Mesothelial cell of epicardium (in vitro differentiated cells): Measurements from ENCODE around the gene WNK2. TPM values are rescaled to one million over a fixed set of nuclear protein-coding genes. Genes with fewer than 3 reads are reported as not detected.
"Not testable (repeated sequence)": the region's sequence is repeated elsewhere in the genome, so short reads cannot be mapped to it uniquely, and the experiment has no call there.

Source experiments
- DNase-seq, 2 experiments: peaks; one replicate each; pipeline ENCODE4 v3.0.0; 2021; ENCODE audit warnings: low spot score in 2 of 2; ENCODE audit not compliant: unreplicated experiment in 2 of 2
- H3K27ac Mint-ChIP-seq: 2 replicates; pipeline ENCODE4 v1.8.0; 2021; ENCODE audit warnings: mixed read lengths
- H3K27me3 Mint-ChIP-seq: 2 replicates; pipeline ENCODE4 v1.8.0; 2021; ENCODE audit warnings: low read depth, mixed read lengths
- H3K36me3 Mint-ChIP-seq: 2 replicates; pipeline ENCODE4 v1.8.0; 2021; ENCODE audit warnings: mixed read lengths
- H3K4me1 Mint-ChIP-seq: 2 replicates; pipeline ENCODE4 v1.8.0; 2021; ENCODE audit warnings: mixed read lengths
- H3K4me3 Mint-ChIP-seq: 2 replicates; pipeline ENCODE4 v1.8.0; 2021; ENCODE audit warnings: mild to moderate bottlenecking, moderate library complexity, mixed read lengths
- H3K9me3 Mint-ChIP-seq: 2 replicates; pipeline ENCODE4 v1.8.0; 2021; ENCODE audit warnings: mixed read lengths
- total RNA-seq: library from RNA; stranded (reverse); gene quantifications from 3 replicates; pipeline ENCODE4 v1.2.1, GENCODE V29; 2021
- TF ChIP-seq, protein P1 (sequence below): fragments of 200-600 bp; sonication (generic); IDR thresholded peaks from one replicate; pipeline ENCODE4 v1.5.0; 2021; ENCODE audit warnings: antibody characterized with exemption; ENCODE audit not compliant: unreplicated experiment

Gene WNK2
- total RNA-seq, 1 donor from 2014 or later, result 66.0 TPM

DNA sequence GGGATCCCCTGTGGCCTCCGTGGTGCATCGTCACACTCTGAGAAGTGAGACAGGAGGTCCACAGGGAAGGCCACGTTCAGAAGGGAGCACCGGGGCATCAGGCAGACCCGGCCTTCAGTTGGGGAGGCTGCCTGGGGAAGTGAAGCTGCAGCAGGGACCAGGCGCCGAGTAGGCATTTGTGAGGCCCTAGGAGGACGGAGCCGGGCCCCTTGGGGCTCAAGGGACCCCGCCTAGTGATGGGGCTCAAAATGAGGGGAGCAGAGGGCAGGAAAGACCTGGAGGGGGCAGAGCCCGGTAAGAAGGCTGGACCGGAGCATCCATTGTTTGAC is 182.1 kb downstream of the WNK2 start:
- no peak overlapping the region for H3K27ac Mint-ChIP-seq
- DNase-seq, result no peak
- no peaks in the 10 kb centered on the region for H3K36me3 Mint-ChIP-seq
- no peaks in the 10 kb centered on the region for H3K4me1 Mint-ChIP-seq
- H3K4me3 Mint-ChIP-seq, result no peak overlapping the region
- TF ChIP-seq, protein P1, sequence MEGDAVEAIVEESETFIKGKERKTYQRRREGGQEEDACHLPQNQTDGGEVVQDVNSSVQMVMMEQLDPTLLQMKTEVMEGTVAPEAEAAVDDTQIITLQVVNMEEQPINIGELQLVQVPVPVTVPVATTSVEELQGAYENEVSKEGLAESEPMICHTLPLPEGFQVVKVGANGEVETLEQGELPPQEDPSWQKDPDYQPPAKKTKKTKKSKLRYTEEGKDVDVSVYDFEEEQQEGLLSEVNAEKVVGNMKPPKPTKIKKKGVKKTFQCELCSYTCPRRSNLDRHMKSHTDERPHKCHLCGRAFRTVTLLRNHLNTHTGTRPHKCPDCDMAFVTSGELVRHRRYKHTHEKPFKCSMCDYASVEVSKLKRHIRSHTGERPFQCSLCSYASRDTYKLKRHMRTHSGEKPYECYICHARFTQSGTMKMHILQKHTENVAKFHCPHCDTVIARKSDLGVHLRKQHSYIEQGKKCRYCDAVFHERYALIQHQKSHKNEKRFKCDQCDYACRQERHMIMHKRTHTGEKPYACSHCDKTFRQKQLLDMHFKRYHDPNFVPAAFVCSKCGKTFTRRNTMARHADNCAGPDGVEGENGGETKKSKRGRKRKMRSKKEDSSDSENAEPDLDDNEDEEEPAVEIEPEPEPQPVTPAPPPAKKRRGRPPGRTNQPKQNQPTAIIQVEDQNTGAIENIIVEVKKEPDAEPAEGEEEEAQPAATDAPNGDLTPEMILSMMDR, result no peak
- H3K9me3 Mint-ChIP-seq, result peaks cover 20% of the 10 kb centered on the region
- peaks cover 16% of the 10 kb centered on the region for H3K27me3 Mint-ChIP-seq

DNA sequence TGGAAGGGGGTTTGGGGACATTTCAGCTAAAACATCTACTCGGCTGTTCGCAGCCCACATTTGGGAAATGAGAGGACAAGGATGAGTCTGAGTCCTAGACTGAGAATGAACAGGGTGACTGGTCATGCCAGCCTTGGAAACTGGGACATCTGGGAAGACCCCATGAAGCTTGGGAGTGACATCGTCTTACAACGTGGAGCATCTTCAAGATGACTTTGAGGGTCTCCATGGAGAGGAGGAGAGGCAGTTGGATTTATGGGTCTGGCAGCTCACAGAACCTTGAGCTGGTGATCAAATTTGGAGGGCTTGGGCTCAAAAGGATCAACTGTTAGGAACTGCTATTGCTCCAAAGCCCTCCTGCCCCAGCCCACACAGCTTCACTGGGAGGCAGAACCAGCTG is 182.5 kb downstream of the WNK2 start:
- not testable (repeated sequence) for H3K4me1 Mint-ChIP-seq, H3K27ac Mint-ChIP-seq, H3K36me3 Mint-ChIP-seq, DNase-seq, H3K4me3 Mint-ChIP-seq
- peaks cover 16% of the 10 kb centered on the region for H3K27me3 Mint-ChIP-seq
- H3K9me3 Mint-ChIP-seq, result peaks cover 21% of the 10 kb centered on the region

DNA sequence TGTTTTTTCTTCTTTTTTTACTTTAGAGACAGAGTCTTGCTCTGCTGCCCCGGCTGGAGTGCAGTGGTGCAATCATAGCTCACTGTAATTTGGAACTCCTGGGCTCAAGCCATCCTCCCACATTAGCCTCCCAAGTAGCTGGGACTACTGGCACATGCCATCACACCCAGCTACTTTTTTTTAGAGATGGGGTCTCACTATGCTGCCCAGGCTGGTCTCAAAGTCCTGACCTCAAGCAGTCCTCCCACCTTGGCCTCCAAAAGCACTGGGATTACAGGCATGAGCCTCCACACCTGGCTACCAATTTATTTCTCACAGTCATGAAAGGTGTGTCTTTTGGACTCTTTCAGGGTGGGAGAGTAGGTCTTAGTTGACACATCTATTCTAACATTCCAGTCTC is 184.5 kb downstream of the WNK2 start:
- TF ChIP-seq, protein P1, result no peak
- Mint-ChIP-seq H3K9me3 (peaks cover 14% of the 10 kb centered on the region), H3K4me3 (no peak overlapping the region), H3K27ac (no peak overlapping the region), H3K4me1 (no peaks in the 10 kb centered on the region), H3K27me3 (peaks cover 16% of the 10 kb centered on the region), H3K36me3 (no peaks in the 10 kb centered on the region)
- DNase-seq, result no peak

DNA sequence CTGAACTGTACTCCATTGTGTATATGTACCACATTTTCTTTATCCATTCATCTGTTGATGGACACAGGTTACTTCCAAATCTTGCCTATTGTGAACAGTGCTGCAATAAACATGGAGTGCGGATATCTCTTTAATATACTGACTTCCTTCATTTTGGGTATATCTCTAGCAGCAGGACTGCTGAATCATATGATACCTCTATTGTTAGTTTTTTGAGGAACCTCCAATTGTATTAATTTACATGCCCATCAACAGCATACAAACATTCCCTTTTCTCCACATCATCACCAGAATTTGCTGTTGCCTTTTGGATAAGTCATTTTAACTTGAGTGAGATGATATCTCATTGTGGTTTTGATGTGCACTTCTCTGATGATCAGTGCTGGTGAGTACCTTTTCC is 185.7 kb downstream of the WNK2 start:
- TF ChIP-seq, protein P1, result no peak

More for the DNA sequence above, 185.7 kb downstream of the WNK2 start:
- Mint-ChIP-seq H3K36me3 (no peaks in the 10 kb centered on the region), H3K27me3 (peaks cover 16% of the 10 kb centered on the region), H3K9me3 (peaks cover 5% of the 10 kb centered on the region), H3K4me3 (no peak overlapping the region), H3K4me1 (no peaks in the 10 kb centered on the region), H3K27ac (no peak overlapping the region)
- DNase-seq, result no peak

Other genes starting within 250 kb of the WNK2 start
- 36.3 to 41.9 TPM (median 39.5 TPM) in 3 replicates for gene FGD3, start 236.6 kb upstream of the WNK2 start, total RNA-seq
- 2.4 to 3.2 TPM (median 3.1 TPM) in 3 replicates for gene SUSD3, start 125.4 kb upstream of the WNK2 start, total RNA-seq
- 19.4 to 22.6 TPM (median 20.1 TPM) in 3 replicates for gene CARD19, start 87.9 kb upstream of the WNK2 start, total RNA-seq
- 33.7 to 35.6 TPM (median 34.7 TPM) in 3 replicates for gene NINJ1, start 49.9 kb upstream of the WNK2 start, total RNA-seq